HepG2 (cell line): ENCODE measurements around the gene UPK1A. TPM values are rescaled to one million over a fixed set of nuclear protein-coding genes. Genes with fewer than 3 reads are reported as not detected.
A peak's percentile ranks its signal among the peaks of the same experiment; 100 is the strongest.

ENCODE experiments used
- ATAC-seq: fragments of 200-7000 bp; cut with Tn5 transposase; 3 replicates; pipeline ENCODE4 v1.9.1; 2020; ENCODE audit warnings: mild to moderate bottlenecking, moderate library complexity
- BruUV-seq: library from RNA; stranded (reverse); fragments of 400-500 nt; replicated peaks from 2 replicates; lab custom pipeline; 2021; lab: Mats Ljungman, UMichigan
- CTCF ChIA-PET: fragments of 300-600 bp; formaldehyde crosslinking; extraction: SDS; loops from one replicate; lab custom pipeline; 2021; ENCODE audit warnings: low total read pairs, inconsistent platforms, low intra/inter-chr PET ratio; lab: Yijun Ruan, JAX
- POLR2A ChIA-PET: fragments of 350-600 bp; sonication (Branson Sonifier 250); formaldehyde crosslinking; loops from one replicate; lab custom pipeline; 2020; ENCODE audit warnings: antibody characterized with exemption, inconsistent platforms; lab: Yijun Ruan, JAX
- DNase-seq: peaks from one replicate; pipeline ENCODE4 v3.0.0-alpha.2; 2015; ENCODE audit warnings: low spot score
- FAIRE-seq: peaks from 3 replicates; lab custom pipeline; 2011; peaks lifted over from hg19 to GRCh38; lab: Jason Lieb, UNC
- H2AFZ ChIP-seq: one replicate; pipeline ENCODE4 v1.6.1; 2011; ENCODE audit warnings: low read length, inconsistent platforms
- H3K27ac ChIP-seq: fragments of 300-600 bp; 3 replicates; pipeline ENCODE4 v1.8.0; 2011; ENCODE audit warnings: mixed run types, mild to moderate bottlenecking, mixed read lengths, low read length, inconsistent platforms; ENCODE audit not compliant: insufficient read depth; ENCODE audit errors: extremely low read length
- H3K27me3 ChIP-seq, 2 experiments: fragments of 200-600 bp in 1 of 2; 2 replicates in 1 of 2; 3 replicates in 1 of 2; pipeline versions ENCODE4 v1.6.0 to v1.8.0; 2011; ENCODE audit warnings: low read length in 2 of 2, mild to moderate bottlenecking in 2 of 2, moderate library complexity in 2 of 2, inconsistent platforms in 1 of 2; ENCODE audit not compliant: insufficient read depth in 2 of 2, control insufficient read depth in 1 of 2
- H3K36me3 ChIP-seq, 2 experiments: fragments of 200-600 bp in 1 of 2; replicated peaks in 1 of 2; 2 replicates in 1 of 2; 3 replicates in 1 of 2; pipeline versions ENCODE4 v1.5.1 to v1.8.0; 2011; ENCODE audit warnings: low read length in 2 of 2, inconsistent platforms in 1 of 2; ENCODE audit not compliant: insufficient read depth in 2 of 2, control insufficient read depth in 1 of 2
- H3K4me1 ChIP-seq: 2 replicates; pipeline ENCODE4 v1.5.1; 2012; ENCODE audit warnings: low read length, inconsistent platforms; ENCODE audit not compliant: insufficient read depth
- H3K4me2 ChIP-seq: 2 replicates; pipeline ENCODE4 v1.6.0; 2011; ENCODE audit warnings: low read depth, low read length, inconsistent platforms
- H3K4me3 ChIP-seq, 3 experiments: fragments of 200-600 bp in 1 of 3; sonication (generic), shearing (Covaris generic) in 1 of 3; replicated peaks in 1 of 3; 2 replicates each; pipeline ENCODE4 v1.5.1; 2011 to 2016; ENCODE audit warnings: low read length in 3 of 3, inconsistent platforms in 2 of 3, low read depth in 2 of 3, mild to moderate bottlenecking in 2 of 3, control low read depth in 1 of 3, mixed read lengths in 1 of 3; ENCODE audit not compliant: insufficient read depth in 1 of 3
- H3K79me2 ChIP-seq: one replicate; pipeline ENCODE4 v1.6.1; 2011; ENCODE audit warnings: low read length, inconsistent platforms; ENCODE audit not compliant: insufficient read depth
- H3K9ac ChIP-seq: 2 replicates; pipeline ENCODE4 v1.6.0; 2011; ENCODE audit warnings: mild to moderate bottlenecking, low read depth, low read length, inconsistent platforms; ENCODE audit not compliant: insufficient read depth
- H3K9me3 ChIP-seq: 2 replicates; pipeline ENCODE4 v1.5.1; 2012; ENCODE audit warnings: mild to moderate bottlenecking, low read length
- H4K20me1 ChIP-seq: 2 replicates; pipeline ENCODE4 v1.6.0; 2011; ENCODE audit warnings: inconsistent platforms, mild to moderate bottlenecking, low read length, moderate library complexity; ENCODE audit not compliant: insufficient read depth
- ARID5B ChIP-seq: IDR thresholded peaks from 2 replicates; pipeline ENCODE4 v1.4.0; 2020; ENCODE audit warnings: mild to moderate bottlenecking, missing genetic modification reagents
- DNMT1 ChIP-seq: sonication (generic); formaldehyde crosslinking; IDR thresholded peaks from 2 replicates; pipeline ENCODE4 v1.5.1; 2020; ENCODE audit warnings: mild to moderate bottlenecking, missing genetic modification reagents
- HMGXB4 ChIP-seq, 2 experiments: sonication (generic) in 1 of 2; formaldehyde crosslinking in 1 of 2; IDR thresholded peaks; 2 replicates each; pipeline versions ENCODE4 v1.4.0 to v1.6.1; 2018 to 2020; ENCODE audit warnings: missing genetic modification reagents in 2 of 2, borderline replicate concordance in 1 of 2, low read depth in 1 of 2, mild to moderate bottlenecking in 1 of 2, missing biosample characterization in 1 of 2
- HNF4A ChIP-seq: sonication (generic); formaldehyde crosslinking; IDR thresholded peaks from 2 replicates; pipeline ENCODE4 v1.4.0; 2020; ENCODE audit warnings: missing genetic modification reagents
- HNRNPUL1 ChIP-seq: fragments of 200-400 bp; formaldehyde crosslinking; IDR thresholded peaks from 2 replicates; pipeline ENCODE4 v1.6.1; 2017; ENCODE audit warnings: low read depth, mild to moderate bottlenecking, low read length, moderate library complexity
- NCOA1 ChIP-seq: sonication (generic); formaldehyde crosslinking; IDR thresholded peaks from 2 replicates; pipeline ENCODE4 v1.9.0; 2021; ENCODE audit warnings: missing genetic modification reagents
- TBX2 ChIP-seq: sonication (generic); formaldehyde crosslinking; IDR thresholded peaks from 2 replicates; pipeline ENCODE4 v1.5.0; 2020; ENCODE audit warnings: missing genetic modification reagents, mild to moderate bottlenecking, borderline replicate concordance
- TMF1 ChIP-seq: sonication (generic); formaldehyde crosslinking; IDR thresholded peaks from 2 replicates; pipeline ENCODE4 v1.8.1; 2022; ENCODE audit warnings: low read depth, missing genetic modification reagents
- ZC3H4 ChIP-seq: sonication (generic); formaldehyde crosslinking; IDR thresholded peaks from 2 replicates; pipeline ENCODE4 v1.4.0; 2020; ENCODE audit warnings: missing genetic modification reagents, borderline replicate concordance
- ZNF205 ChIP-seq: IDR thresholded peaks from 2 replicates; pipeline ENCODE4 v1.6.1; 2018; ENCODE audit warnings: missing biosample characterization, missing genetic modification reagents
- ZNF510 ChIP-seq: sonication (generic); formaldehyde crosslinking; IDR thresholded peaks from 2 replicates; pipeline ENCODE4 v1.4.0; 2020; ENCODE audit warnings: low read depth, mild to moderate bottlenecking, missing genetic modification reagents
- ZNF549 ChIP-seq: sonication (generic); formaldehyde crosslinking; IDR thresholded peaks from 2 replicates; pipeline ENCODE4 v1.5.0; 2020; ENCODE audit warnings: missing genetic modification reagents
- ZNF557 ChIP-seq: sonication (generic); formaldehyde crosslinking; IDR thresholded peaks from 2 replicates; pipeline ENCODE4 v1.4.0; 2020; ENCODE audit warnings: missing genetic modification reagents
- ZNF784 ChIP-seq: sonication (generic); formaldehyde crosslinking; IDR thresholded peaks from 2 replicates; pipeline ENCODE4 v1.5.1; 2020; ENCODE audit warnings: missing genetic modification reagents, mild to moderate bottlenecking, borderline replicate concordance
- ZUFSP ChIP-seq: sonication (generic); formaldehyde crosslinking; IDR thresholded peaks from 2 replicates; pipeline ENCODE4 v1.9.0; 2021; ENCODE audit warnings: missing genetic modification reagents, mild to moderate bottlenecking, borderline replicate concordance
- WGBS: methylation state at CpG from one replicate; pipeline ENCODE4 v1.1.6; 2017; ENCODE audit warnings: low lambda C conversion rate; 5-methylcytosine and 5-hydroxymethylcytosine counted together
- in situ Hi-C: cut with HindIII; loops from 2 replicates; pipeline ENCODE4 v1.10.0; 2017; ENCODE audit warnings: low pct_unique_long_range_greater_than_20kb; ENCODE audit not compliant: extremely low pct_ligation_motif_present
- intact Hi-C: fragments of 100-400 bp; cut with micrococcal nuclease; formaldehyde crosslinking; loops from one replicate; pipeline ENCODE4 v1.10.0; 2022; ENCODE audit not compliant: unreplicated experiment
- polyA plus RNA-seq, 8 experiments: library from polyadenylated mRNA; depleted of rRNA in 3 of 8; stranded (reverse) in 7 of 8; unstranded in 1 of 8; fragments of >200 nt; fragmentation: Illumina TruSeq in 4 of 8; extraction: Trizol in 4 of 8; gene quantifications; 2 replicates each; pipeline versions ENCODE4 v1.2.1 to v1.2.3, GENCODE V29; 2011 to 2016; ENCODE audit warnings: low read depth in 4 of 8, missing spikeins in 1 of 8, mixed read lengths in 1 of 8; ENCODE audit not compliant: insufficient read depth in 1 of 8
- total RNA-seq, 5 experiments: library from RNA; depleted of rRNA; stranded (reverse); fragments of >200 nt; fragmentation: Illumina TruSeq; extraction: Trizol; gene quantifications; 2 replicates each; pipeline ENCODE4 v1.2.3, GENCODE V29; 2016; ENCODE audit warnings: low read depth in 1 of 5

Gene UPK1A
- total and polyA plus RNA-seq, 2 of the 13 experiments (the other 11 are each of a cell fraction or from before 2014, with no cell fraction given): 2.9 TPM; not detected in 1

- TF ChIP-seq HMGXB4 (CRISPR knock-in tag; IDR thresholded peaks at IDR 0.05; ENCODE audit: borderline replicate concordance in 1 of 2, low read depth in 1 of 2) (no peak), ZUFSP (CRISPR knock-in tag) (no peak), ZNF205 (CRISPR knock-in tag) (no peak), DNMT1 (CRISPR knock-in tag) (no peak), HNRNPUL1 (no peak), TBX2 (CRISPR knock-in tag) (no peak), NCOA1 (CRISPR knock-in tag) (no peak)
Measured at GRCh38 chr19:35666251-35666913, at the start of gene UPK1A (continued).

GRCh38 chr19:35618857-35619256 lies 47.5 kb upstream of the UPK1A start:
- intact Hi-C loops (loop anchor here (10.0 kb wide), 1 partner anchor 64 kb away; no protein-coding TSS in a partner anchor), in situ Hi-C loops (no loop called here)
- Histone ChIP-seq H3K79me2 (no peaks in the 10 kb centered on the region), H3K36me3 (peaks cover 5 to 17% of the 10 kb centered on the region in 2 experiments; a peak in 4 of 5 replicates), H3K9me3 (no peaks in the 10 kb centered on the region), H3K4me3 (no peak overlapping the region), H3K4me2 (no peak overlapping the region), H3K9ac (no peak overlapping the region), H4K20me1 (no peaks in the 10 kb centered on the region), H3K4me1 (peaks cover 16% of the 10 kb centered on the region), H3K27ac (no peak overlapping the region), H2AFZ (no peak overlapping the region), H3K27me3 (no peaks in the 10 kb centered on the region; a peak in 1 of 5 replicates)
- POLR2A ChIA-PET: no interaction called here
- no TSS peak for BruUV-seq
- ATAC-seq (peak; percentile 59), FAIRE-seq (no peak), DNase-seq (no peak)
- CTCF ChIA-PET: no interaction called here
- 89% methylated on average over 7 of the region's 7 CpGs for WGBS
- TF ChIP-seq ZNF549 (CRISPR knock-in tag) (no peak), HNF4A (CRISPR knock-in tag) (no peak), ZC3H4 (no peak), ARID5B (CRISPR knock-in tag) (no peak), ZNF557 (CRISPR knock-in tag) (no peak), ZNF510 (CRISPR knock-in tag) (no peak), ZNF784 (CRISPR knock-in tag) (no peak), TMF1 (CRISPR knock-in tag) (no peak)
